NCI-H146 (cell line): ENCODE data around the gene CUBN.

Experiments
- DNase-seq: peaks from one replicate; lab custom pipeline; 2025; lab: John Stamatoyannopoulos, UW

CUBN gene

GRCh38 chr10:16870331-16870730 is 259.3 kb downstream of the CUBN start:
- no peak for DNase-seq

- no peak for DNase-seq
Measured at GRCh38 chr10:16867990-16868389, 261.6 kb downstream of the CUBN start.

GRCh38 chr10:16867556-16867955 is 262.1 kb downstream of the CUBN start:
- no peak for DNase-seq

GRCh38 chr10:16866541-16867275 is 262.9 kb downstream of the CUBN start:
- no peak for DNase-seq

- no peak for DNase-seq
Measured at GRCh38 chr10:16865766-16866165, 263.8 kb downstream of the CUBN start.

- no peak for DNase-seq
Measured at GRCh38 chr10:16863766-16864165, 265.8 kb downstream of the CUBN start.

GRCh38 chr10:16857419-16857818 is 272.2 kb downstream of the CUBN start:
- no peak for DNase-seq

GRCh38 chr10:16856567-16856966 is 273.0 kb downstream of the CUBN start:
- no peak for DNase-seq

- DNase-seq = no peak
Measured at GRCh38 chr10:16856092-16856491, 273.5 kb downstream of the CUBN start.

GRCh38 chr10:16854623-16855022 is 275.0 kb downstream of the CUBN start:
- DNase-seq = no peak

- DNase-seq = no peak
Measured at GRCh38 chr10:16853809-16854208, 275.8 kb downstream of the CUBN start.

- DNase-seq = no peak
Measured at GRCh38 chr10:16853201-16853600, 276.4 kb downstream of the CUBN start.

GRCh38 chr10:16852624-16853023 is 277.0 kb downstream of the CUBN start:
- no peak for DNase-seq

GRCh38 chr10:16848562-16849154 is 281.0 kb downstream of the CUBN start:
- no peak for DNase-seq

GRCh38 chr10:16847644-16848043 is 282.0 kb downstream of the CUBN start:
- DNase-seq = no peak

- no peak for DNase-seq
Measured at GRCh38 chr10:16845248-16845647, 284.4 kb downstream of the CUBN start.

- DNase-seq = peak; percentile 76
Measured at GRCh38 chr10:16843252-16843870, 286.2 kb downstream of the CUBN start.

- DNase-seq = no peak
Measured at GRCh38 chr10:16835228-16835627, 294.4 kb downstream of the CUBN start.

- DNase-seq = no peak
Measured at GRCh38 chr10:16832351-16833080, 297.1 kb downstream of the CUBN start.

- DNase-seq = no peak
Measured at GRCh38 chr10:16828701-16829175, 300.9 kb downstream of the CUBN start.

GRCh38 chr10:16828114-16828568 is 301.5 kb downstream of the CUBN start:
- peak; percentile 96 for DNase-seq

- DNase-seq = peak; percentile 46
Measured at GRCh38 chr10:16827474-16827873, 302.1 kb downstream of the CUBN start.
